ENCODE results near the gene KCNC4. TPM values are rescaled to one million over a fixed set of nuclear protein-coding genes. Genes with fewer than 3 reads are reported as not detected.

The KCNC4 gene
- total RNA-seq, 2 donors from 2014 or later = 8.6 to 12.7 TPM

- Histone ChIP-seq H3K9me3 (no peaks in the 10 kb centered on the region), H3K4me3 (no peak overlapping the region), H3K36me3 (replicated peaks in 1 of 2; ENCODE audit: insufficient read depth in 1 of 2, low read depth in 2 of 2) (no peaks in the 10 kb centered on the region), H3K27ac (no peak overlapping the region), H3K27me3 (no peaks in the 10 kb centered on the region), H3K4me1 (peaks cover 3% of the 10 kb centered on the region)
- intact Hi-C loops (cut with DNase I) = no loop called here
- TF ChIP-seq POLR2A (IDR thresholded peaks at IDR 0.05) (no peak), CTCF (IDR thresholded peaks at IDR 0.05) (no peak)
- no peak for DNase-seq
- ATAC-seq = no peak
- WGBS, 2 donors = 85 to 93% methylated on average over 21 of the region's 21 CpGs
These were observed 19.4 kb downstream of the KCNC4 start for GRCh38 chr1:110229348-110230001.

DNA sequence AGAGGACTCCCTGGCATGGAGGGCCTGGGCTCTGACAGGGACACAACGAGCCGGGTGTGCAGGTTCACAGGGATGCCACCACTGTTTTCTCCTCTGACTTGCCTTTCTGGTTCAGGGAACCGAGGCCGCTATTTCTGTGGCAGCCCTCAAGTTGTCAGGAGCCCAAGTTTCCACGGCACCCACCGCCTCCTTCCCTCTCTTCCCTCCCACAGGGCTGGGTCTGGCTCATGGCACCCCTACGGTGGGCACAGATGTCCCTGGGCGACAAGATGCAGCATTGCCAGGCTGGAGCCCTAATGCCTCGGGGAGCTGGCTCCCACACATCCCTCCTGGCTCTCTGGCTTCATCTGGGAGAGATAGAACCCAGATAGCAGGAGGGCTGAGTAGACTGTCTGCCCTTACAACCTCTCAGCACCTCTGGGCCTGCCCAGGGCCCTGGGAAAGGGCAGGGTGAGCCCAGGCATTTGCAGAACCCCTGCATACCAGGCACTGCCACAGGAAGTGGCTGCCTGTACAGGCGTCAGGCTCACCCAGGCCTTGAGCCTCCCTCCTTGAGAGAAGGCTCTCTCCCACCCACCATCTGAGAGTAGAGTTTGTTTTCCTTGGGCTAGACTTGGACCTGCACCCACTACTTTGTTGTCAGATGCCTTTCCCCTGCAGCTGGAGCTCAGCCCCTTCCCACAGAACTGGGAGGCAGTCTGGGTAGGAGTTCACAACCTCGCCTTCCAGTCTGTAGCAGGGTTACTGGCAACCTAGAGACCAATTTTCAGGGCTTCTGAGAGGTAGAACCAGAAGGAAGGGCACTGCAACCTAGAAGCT is 20.5 kb downstream of the KCNC4 start:
- WGBS, 2 donors = 88 to 94% methylated on average over 6 to 11 of the region's 11 CpGs
- no peaks in the 10 kb centered on the region for H3K9me3 ChIP-seq
- ATAC-seq (no peak), DNase-seq (no peak)
- peaks cover 14% of the 10 kb centered on the region for H3K4me1 ChIP-seq
- no peaks in the 10 kb centered on the region for H3K36me3 ChIP-seq (replicated peaks in 1 of 2; ENCODE audit: insufficient read depth in 1 of 2, low read depth in 2 of 2)
- H3K4me3 ChIP-seq = no peak overlapping the region
- no peaks in the 10 kb centered on the region for H3K27me3 ChIP-seq
- TF ChIP-seq CTCF (IDR thresholded peaks at IDR 0.05) (no peak), POLR2A (IDR thresholded peaks at IDR 0.05) (no peak)
- H3K27ac ChIP-seq = no peak overlapping the region
- intact Hi-C loops (cut with DNase I) = no loop called here

- peaks cover 23% of the 10 kb centered on the region for H3K4me1 ChIP-seq
- no peaks in the 10 kb centered on the region for H3K27me3 ChIP-seq
- intact Hi-C loops (cut with DNase I) = no loop called here
- 71 to 83% methylated on average over 1 to 2 of the region's 2 CpGs for WGBS, 2 donors
- no peak overlapping the region for H3K4me3 ChIP-seq
- H3K27ac ChIP-seq = no peak overlapping the region
- no peaks in the 10 kb centered on the region for H3K36me3 ChIP-seq (replicated peaks in 1 of 2; ENCODE audit: insufficient read depth in 1 of 2, low read depth in 2 of 2)
- H3K9me3 ChIP-seq = no peaks in the 10 kb centered on the region
- no peak for DNase-seq
- ATAC-seq = no peak
- TF ChIP-seq POLR2A (IDR thresholded peaks at IDR 0.05) (no peak), CTCF (IDR thresholded peaks at IDR 0.05) (no peak)
These were observed 23.7 kb downstream of the KCNC4 start for GRCh38 chr1:110233861-110234260.

DNA sequence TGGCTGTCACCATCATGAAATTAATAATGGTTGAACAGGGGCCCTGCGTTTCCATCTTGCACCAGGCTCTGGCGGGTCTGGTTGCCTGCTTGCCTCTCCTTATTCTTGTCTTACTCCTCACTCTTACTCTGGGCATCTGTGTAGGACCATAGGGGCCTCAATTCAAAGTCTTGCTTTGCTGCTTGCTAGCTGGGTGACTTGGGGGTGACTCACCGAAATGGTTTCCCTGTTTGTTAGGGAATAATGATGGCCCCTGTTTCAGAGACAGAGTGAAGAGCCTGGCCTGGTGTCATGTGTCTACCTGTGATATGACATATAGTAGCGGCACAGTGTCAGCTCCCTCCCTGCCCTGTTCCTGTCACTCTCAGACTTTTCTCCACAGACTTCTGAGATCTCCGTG is 24.6 kb downstream of the KCNC4 start:
- intact Hi-C loops (cut with DNase I) = no loop called here
- WGBS, 2 donors = 79 to 86% methylated on average over 5 of the region's 5 CpGs
- no peaks in the 10 kb centered on the region for H3K36me3 ChIP-seq (replicated peaks in 1 of 2; ENCODE audit: insufficient read depth in 1 of 2, low read depth in 2 of 2)
- H3K4me3 ChIP-seq = no peak overlapping the region
- ATAC-seq = no peak
- no peak for DNase-seq
- no peak for TF ChIP-seq POLR2A (IDR thresholded peaks at IDR 0.05)
- no peak for TF ChIP-seq CTCF (IDR thresholded peaks at IDR 0.05)
- H3K27me3 ChIP-seq = no peaks in the 10 kb centered on the region
- H3K27ac ChIP-seq = peak overlapping the region; percentile 40 to 64 (median 56)
- H3K9me3 ChIP-seq = no peaks in the 10 kb centered on the region
- H3K4me1 ChIP-seq = peaks cover 23% of the 10 kb centered on the region

All from body of pancreas (tissue), 4 donors.